ENCODE results near the gene ZDHHC19. TPM values are rescaled to one million over a fixed set of nuclear protein-coding genes. Genes with fewer than 3 reads are reported as not detected.
"Not testable (repeated sequence)": the region's sequence is repeated elsewhere in the genome, so short reads cannot be mapped to it uniquely, and the experiment has no call there.

Gene ZDHHC19
- total RNA-seq, 1 donor from 2014 or later = not detected

DNA sequence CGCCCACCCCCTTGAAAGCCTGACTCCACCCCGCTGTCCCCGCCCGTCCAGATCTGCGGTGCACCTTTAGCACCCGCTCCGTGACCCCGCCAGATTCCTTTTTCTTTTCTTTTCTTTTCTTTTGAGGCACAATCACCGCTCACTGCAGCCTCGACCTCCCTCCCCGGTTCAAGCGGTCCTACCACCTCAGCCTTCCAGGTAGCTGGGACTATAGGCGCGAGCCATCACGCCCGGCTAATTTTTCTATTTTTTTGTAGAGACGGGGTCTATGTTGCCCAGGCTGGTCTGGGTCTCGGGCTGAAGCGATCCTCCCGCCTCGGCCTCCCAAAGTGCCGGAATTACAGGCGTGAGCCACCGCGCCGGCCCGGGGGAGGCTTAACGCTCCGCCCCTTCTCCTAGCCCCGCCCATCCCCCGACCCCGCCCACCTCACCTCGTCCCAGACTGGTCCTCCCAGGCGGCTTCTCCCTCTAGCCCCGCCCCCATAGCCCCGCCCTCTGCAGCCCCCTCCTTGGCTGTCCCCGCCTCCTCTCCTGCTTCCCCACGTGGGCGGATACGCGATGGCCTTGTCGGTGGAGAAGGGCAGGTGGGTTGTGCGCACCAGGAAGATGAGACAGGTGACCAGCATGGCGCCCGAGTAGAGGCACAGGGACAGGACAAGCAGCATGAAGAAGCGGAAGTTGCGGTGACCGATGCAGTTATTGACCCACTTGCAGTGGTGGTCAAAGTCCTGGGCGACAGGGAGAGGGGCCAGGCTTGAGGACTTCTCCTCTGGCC, 3.2 kb downstream of the ZDHHC19 start:
- DNase-seq (ENCODE audit: missing footprints) (peak; percentile 88), ATAC-seq (peak; percentile 14)
- intact Hi-C loops (cut with DNase I) = no loop called here

DNA sequence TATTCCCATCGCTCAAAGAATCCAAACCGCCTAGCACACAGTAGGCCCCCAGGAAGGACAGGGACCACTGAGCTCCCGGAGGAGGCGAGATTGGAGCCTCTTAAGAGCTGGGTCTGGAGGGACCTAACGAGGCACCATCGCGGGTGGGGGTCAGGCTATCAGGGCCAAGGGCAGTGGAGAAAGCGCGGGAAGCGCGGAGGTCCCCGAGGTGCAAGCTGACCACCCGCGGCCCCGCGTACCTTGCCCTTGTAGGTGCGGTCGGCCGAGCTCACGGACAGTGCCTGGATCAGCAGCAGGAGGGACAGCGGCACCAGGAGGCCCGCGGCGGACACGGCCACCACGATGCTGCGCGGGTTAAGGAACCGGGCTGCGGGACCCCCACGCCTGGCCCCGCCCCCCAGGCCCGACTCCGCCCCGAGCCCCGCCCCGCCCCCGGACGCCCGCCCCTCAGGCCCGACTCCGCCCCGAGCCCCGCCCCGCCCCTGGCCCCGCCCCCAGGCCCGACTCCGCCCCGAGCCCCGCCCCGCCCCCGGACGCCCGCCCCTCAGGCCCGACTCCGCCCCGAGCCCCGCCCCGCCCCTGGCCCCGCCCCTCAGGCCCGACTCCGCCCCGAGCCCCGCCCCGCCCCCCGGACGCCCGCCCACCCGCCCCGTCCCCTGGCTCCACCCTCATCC, 3.9 kb downstream of the ZDHHC19 start:
- DNase-seq (ENCODE audit: missing footprints) (no peak), ATAC-seq (no peak)
- intact Hi-C loops (cut with DNase I) = no loop called here

DNA sequence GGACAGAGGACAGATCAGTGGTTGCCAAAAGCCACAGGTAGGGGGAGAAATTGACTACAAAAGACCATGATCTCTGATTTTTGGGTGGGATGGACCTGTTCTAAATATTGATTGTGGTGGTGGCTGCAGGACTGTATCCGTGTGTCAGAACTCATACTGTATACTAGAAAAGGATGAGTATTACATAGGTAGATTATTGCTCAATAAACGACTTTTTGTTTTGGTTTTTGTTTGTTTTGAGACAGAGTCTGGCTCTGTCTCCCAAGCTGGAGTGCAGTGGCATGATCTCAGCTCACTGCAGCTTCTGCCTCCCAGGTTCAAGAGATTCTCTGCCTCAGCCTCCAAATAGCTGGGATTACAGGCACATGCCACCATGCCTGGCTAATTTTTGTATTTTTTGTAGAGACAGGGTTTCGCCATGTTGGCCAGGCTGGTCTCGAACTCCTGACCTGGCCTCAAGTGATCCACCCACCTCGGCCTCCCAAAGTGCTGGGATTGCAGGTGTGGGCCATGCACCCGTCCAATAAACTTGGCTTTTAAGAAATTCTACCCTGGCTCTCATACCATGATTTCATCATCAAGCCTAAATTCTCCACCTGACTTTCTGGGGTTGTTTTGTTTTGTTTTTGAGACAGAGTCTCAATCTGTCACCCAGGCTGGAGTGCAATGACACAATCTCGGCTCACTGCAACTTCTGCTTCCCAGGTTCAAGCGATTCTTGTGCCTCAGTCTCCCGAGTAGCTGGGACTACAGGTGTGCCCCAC, 5.6 kb downstream of the ZDHHC19 start:
- DNase-seq (ENCODE audit: missing footprints); ATAC-seq; intact Hi-C loops (cut with DNase I): not testable (repeated sequence)

DNA sequence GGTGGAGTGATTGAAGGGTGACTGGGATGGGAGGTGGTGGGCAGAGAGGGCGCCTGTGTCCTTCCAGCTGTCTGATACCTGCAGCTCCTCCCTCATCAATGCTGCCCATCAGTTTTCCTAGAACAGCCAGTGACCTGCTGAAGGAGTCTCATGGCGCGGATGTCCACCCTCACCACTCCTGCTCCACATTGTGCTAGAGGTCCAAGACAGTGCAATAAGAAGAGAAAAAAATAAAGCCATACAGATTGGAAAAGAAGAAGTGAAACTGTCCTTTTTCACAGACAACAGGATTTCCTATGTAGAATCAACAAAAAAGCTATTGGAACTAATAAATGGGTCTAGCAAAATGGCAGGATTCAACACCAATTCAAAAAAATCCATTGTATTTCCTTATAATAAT, 7.4 kb downstream of the ZDHHC19 start:
- no peak for DNase-seq (ENCODE audit: missing footprints)
- intact Hi-C loops (cut with DNase I) = no loop called here
- ATAC-seq = peak; percentile 18

DNA sequence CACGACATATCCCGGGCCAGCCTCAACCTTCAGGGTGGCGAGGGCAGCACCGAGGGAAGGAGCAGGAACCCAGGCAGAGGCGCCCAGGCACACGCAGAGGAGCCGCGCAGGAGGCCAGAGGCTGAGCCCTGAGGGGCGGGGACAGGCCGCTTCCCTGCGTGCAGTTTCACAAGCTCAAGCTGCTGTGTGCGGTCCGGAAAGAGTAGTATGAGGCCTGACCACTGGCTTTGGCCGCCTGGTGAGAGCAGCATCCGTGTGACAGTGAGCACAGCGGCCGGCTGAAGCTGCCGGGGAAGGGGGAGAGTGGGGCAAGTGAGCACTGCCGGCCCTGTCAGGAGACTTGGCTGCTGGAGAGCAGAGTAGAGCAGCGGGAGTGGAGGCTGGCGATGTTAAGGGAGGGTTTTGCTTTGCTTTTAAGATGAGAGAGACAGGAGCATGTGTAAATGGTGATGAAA, 8.7 kb downstream of the ZDHHC19 start:
- DNase-seq (ENCODE audit: missing footprints) (peak; percentile 82), ATAC-seq (peak; percentile 73)
- intact Hi-C loops (cut with DNase I) = no loop called here

DNA sequence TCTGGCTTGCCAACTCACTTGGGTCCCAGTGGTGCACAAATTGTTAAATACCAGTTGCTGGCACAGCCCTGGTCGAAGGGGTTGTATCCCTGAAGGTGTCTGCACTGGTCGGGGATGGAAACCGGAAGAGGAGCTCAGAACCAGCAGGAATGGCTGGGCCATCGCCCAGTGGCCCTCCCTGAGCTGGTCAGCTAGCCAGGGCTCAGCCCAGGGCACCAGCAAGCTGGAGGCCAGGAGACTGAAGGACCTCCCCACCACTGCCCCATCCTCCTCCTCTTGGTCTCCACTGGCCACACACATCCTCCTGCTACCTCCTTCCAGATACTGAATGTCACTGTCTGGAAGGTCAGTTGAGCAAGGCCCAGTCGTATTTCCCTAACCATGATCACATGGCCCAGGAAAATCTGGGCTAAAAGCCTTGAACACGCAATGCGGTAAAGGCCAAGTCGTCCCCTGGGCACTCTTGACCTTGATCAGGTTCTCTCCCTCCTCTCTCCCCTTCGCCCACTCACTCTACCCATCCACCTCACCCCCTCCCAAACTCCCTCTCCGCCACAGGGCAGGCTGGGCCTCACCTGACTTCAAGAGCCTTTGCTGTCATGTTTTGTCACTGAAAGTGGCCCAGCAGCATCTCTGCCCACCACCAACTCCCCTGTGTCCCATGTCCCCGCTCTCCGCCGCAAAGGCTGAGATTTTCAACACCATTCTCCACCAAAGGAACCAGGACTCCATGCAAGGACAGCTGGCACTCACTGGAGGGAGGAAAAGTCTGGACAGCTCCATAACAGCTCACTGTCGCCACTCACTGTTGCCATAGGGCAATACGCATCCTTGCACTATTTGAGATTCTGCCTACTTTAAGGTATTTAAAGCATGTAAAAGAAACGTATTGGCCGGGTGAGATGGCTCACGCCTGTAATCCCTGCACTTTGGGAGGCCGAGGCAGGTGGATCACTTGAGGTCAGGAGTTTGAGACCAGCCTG, 12.1 kb downstream of the ZDHHC19 start:
- DNase-seq (ENCODE audit: missing footprints) (no peak), ATAC-seq (no peak)
- intact Hi-C loops (cut with DNase I) = loop anchor here (10.0 kb wide), 1 partner anchor 174 kb away; no protein-coding TSS in a partner anchor

DNA sequence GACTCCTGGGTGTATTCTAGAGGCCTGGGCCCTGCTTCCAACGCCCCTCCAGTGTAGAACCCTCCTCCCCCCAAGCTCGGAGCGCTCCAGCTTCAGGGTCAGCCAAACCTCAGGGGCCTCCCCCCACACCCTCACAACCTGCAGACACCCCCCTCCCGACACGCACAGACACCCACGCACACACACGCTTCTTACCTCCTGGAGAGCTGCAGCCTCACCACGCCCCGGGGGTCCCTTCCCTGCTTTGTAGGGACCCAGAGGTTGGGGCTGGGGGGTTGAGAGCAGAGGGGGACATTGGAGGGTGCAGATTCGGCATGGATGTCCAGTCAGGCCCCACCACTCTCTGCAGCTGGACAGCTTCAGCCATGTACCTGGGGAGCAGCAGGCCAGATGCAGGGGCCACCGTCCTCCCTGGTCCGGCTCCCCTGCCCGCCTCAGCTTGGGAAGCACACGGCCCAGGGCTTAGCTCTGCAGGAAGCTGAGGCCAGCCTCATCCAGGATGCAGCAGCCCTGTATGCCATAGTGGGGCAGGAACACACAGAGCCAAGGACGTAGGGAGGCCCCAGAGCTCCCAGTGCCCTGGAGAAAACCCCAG, 13.0 kb downstream of the ZDHHC19 start:
- ATAC-seq (no peak), DNase-seq (ENCODE audit: missing footprints) (no peak)
- intact Hi-C loops (cut with DNase I) = loop anchor here (10.0 kb wide), 1 partner anchor 173 kb away; no protein-coding TSS in a partner anchor

DNA sequence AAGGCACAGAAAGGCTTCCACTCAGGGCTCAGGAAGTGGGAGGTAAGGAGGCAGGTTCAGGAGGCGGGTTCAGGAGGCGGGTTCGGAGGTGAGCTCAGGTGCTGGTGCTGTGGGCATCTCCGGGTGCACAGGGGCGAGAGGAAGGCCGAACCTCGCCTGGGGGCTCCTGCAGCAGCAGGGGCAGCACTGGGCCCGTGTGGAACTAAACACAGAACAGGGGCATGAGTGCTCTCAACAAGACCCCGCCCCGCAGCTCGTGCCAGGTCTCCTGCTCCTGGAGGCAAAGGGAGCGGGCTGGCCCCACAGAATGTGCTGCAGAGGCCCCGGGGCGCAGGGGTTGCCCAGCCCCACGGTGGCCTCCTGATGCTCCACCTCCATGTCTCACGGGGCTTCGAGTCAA, 13.7 kb downstream of the ZDHHC19 start:
- DNase-seq (ENCODE audit: missing footprints) (no peak), ATAC-seq (no peak)
- intact Hi-C loops (cut with DNase I) = loop anchor here (10.0 kb wide), 1 partner anchor 173 kb away; no protein-coding TSS in a partner anchor

DNA sequence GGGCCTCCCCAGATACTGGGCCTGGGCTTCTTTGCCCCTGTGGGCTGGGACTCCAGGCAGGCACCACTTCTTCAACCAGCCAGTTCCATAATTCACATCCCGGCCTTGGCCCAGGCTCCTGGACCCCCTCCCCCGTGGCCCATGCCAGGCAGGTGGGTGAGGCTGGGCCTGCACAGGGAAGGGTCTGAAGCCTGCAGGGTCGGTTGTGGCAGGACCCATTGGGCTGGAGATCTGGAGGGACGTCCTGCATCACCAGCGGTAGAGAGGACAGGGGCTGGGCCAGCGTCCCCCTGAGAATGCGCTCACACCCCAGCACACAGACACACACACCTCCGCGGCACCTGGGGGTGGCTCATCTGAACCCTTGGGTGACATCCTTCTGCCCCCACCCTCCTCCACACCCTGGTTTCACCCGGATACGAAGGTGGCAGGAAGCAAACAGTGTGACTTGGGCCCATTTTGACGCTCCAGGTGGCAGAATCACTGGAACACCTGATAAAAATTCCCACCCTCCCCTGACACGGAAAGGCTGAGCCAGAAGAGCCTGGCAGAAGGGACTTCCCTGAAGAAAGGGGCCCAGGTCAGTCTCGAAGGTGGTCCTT, 15.4 kb downstream of the ZDHHC19 start:
- ATAC-seq (no peak), DNase-seq (ENCODE audit: missing footprints) (no peak)
- intact Hi-C loops (cut with DNase I) = loop anchor here (1.0 to 10.0 kb wide), 3 partner anchors 115 to 171 kb away; no protein-coding TSS in a partner anchor

DNA sequence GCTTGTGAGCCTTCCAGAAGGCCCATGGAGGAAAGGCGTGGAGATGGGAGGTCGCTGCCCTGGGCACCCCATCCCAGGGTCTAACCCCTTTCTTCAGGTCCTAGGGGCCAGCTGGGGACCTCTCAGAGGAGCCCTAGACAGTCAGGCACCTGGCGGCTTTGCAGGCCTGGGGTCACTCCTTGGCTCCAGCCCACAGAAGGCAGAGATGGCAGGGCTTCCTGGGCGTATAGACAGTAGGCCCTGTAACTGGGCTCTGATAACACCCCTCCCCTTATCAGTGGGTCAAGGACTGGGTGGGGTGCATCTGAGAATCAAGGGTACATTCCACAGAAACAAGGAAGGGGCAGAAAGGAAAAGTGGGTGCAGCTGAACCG, 16.7 kb downstream of the ZDHHC19 start:
- ATAC-seq = no peak
- no peak for DNase-seq (ENCODE audit: missing footprints)
- intact Hi-C loops (cut with DNase I) = loop anchor here (2.0 to 10.0 kb wide), 2 partner anchors 114 to 170 kb away; no protein-coding TSS in a partner anchor

DNA sequence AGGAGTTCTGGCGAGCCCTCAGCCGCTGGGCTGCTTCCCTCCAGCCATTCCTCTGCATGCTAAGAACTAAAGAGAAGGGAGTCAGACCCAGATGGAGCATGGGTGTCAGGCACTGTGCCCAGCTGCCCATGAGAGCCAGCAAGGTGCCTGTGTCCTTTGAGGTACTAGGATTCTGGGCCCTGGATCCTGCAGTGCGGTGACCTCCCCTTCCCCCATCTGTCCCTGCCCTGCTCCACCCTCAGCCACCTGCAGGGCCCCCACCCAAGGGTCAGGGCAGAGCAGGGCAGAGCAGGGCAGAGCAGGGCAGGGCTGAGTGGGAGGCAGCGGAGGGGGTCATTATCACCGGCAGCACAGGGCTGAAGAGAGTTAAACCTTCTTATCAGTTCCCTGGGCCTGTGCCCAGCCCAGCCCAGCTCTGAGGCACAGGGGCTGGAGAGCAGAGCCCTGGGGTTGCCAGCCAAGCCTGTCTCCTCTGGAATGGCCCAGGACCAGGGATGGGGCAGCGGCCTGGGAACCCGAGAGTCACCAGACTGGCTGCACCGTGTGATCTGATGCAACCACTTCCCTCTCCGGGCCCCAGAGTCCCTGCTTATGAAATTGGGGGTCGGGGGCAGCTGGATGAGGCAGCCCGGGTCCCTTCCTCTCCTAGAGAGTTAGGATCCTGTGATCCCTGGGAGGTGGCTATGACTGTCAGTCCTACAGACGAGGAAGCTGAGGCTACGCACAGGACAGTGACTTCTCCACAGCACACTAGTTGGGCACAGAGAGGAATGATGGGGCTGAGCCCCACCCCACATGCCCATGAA, 17.3 kb downstream of the ZDHHC19 start:
- intact Hi-C loops (cut with DNase I) = loop anchor here (2.0 to 10.0 kb wide), 2 partner anchors 113 to 169 kb away; no protein-coding TSS in a partner anchor
- peak; percentile 89 for DNase-seq (ENCODE audit: missing footprints)
- ATAC-seq = peak; percentile 90

DNA sequence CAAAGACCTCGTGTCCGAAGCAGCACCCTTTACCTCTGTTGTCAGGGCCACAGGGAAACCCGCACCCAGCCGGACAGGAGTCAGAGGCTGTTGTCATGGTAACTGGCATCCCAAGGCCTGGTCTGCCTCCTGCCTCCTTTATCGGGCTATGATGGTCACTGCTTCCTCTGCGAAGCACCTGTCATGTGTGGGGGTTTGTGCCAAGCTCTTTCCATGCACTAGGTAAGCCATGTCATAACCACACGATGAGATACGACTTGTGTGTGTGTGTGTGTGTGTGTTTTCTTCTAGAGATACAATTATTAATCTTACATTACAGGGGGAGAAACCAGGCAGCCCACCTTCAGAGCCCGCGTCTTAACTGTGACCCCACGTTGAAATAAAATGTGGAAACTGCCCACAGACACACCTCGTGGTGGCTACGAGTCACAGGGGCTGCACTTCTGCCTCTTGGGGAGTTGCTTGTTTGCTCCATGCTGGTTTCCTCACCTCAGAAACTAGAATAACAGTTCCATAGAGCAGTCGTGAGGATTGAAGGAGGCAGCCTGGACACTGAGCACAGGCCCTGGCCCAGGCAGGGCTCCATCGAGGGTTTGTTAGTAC, 18.0 kb downstream of the ZDHHC19 start:
- ATAC-seq (no peak), DNase-seq (ENCODE audit: missing footprints) (no peak)
- intact Hi-C loops (cut with DNase I) = loop anchor here (10.0 kb wide), 1 partner anchor 168 kb away; no protein-coding TSS in a partner anchor

DNA sequence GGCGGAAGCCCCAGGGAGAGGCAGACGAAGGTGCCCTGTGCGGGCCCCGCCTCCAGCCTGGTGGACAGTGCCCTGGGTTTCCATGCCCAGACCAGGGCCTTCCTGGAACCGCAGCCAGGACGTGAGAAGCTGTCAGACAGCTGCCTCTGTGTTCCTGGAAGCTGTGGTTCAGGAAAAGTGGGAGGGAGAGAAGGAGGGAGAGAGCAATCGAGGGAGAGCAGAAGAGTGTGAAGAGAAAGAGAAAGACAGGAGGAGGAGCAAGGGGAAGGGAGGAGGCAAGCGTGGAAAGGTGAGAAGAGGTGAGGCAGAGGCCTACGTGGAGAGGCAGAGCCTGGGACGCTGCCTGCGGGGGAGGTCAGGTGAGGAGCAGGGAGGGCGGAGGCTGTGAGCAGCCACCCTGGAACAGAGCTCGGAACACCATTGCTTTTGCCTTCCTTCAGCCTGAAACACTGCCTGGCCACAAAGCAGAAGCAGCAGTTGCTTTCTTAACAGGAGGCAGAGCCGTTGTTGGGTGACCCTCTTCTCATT, 18.6 kb downstream of the ZDHHC19 start:
- ATAC-seq (peak; percentile 41), DNase-seq (ENCODE audit: missing footprints) (no peak)

DNA sequence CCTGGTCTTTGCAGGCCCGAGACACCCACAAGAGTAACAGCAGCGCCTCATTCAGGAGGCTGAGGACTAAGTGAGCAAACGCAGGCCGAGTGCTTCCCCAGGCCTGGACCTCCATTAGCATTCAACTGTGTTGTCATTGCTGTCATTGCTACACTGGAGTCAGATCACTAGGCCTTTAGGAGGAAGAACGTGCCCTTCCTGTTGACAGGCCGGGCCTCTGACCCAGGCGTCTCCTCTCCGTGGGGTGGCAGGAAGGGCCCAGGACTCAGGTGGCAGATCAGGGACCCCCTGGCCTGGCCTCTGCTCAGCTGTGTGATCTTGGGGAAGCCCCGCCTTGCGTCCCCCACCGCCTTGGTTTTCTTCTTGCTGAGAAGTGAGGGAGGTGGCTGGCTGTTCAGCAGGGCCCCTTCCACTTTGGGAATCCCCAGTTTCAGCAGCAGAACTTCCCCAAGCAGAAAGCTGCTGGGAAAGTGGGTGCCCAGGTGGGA, 19.1 kb downstream of the ZDHHC19 start:
- DNase-seq (ENCODE audit: missing footprints) = no peak
- ATAC-seq = no peak
- intact Hi-C loops (cut with DNase I) = loop anchor here (10.0 kb wide), 1 partner anchor 167 kb away; no protein-coding TSS in a partner anchor

More for the DNA sequence above, 18.6 kb downstream of the ZDHHC19 start:
- intact Hi-C loops (cut with DNase I) = loop anchor here (10.0 kb wide), 1 partner anchor 168 kb away; no protein-coding TSS in a partner anchor

DNA sequence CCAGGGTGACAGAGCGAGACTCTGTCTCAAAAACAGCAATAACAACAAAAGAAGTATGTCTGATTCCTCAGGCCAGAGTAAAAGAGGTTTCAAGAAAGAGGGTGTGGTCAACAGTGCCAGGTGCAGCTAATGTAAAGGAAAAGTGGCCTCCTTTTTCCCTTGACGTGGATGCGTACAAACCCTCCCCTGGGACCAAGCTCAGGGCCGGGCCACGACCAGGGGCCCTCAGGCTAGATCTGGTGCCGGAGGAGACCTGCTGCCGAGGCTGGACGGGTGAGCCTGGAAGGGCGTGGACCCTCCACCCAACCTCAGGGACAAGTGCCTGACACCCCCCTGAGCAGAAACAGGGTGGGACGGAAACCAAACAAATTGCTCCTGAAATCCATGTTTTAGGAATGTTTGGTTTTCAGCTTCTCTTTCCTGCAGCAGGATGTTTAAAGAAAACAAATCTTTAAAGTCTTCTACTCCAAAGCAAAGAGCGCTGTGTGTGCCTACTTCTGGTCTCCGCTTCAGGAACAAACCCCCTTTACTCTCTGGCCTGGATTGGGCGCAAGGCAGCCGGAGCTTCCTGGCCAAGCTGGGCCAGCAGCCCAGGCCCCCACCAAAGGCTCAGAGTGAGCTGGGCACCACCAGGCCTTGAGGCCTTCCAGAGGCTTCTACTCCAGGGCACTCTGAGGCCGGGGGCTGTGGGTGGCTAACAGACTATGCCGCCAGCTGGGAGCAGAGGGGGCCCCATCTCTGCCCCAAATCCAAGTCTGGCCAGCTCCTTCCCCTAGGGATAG, 21.4 kb downstream of the ZDHHC19 start:
- intact Hi-C loops (cut with DNase I) = loop anchor here (10.0 kb wide), 1 partner anchor 165 kb away; no protein-coding TSS in a partner anchor
- ATAC-seq (no peak), DNase-seq (ENCODE audit: missing footprints) (no peak)
